H9 (cell line): ENCODE data around the gene RAI1. TPM values are rescaled to one million over a fixed set of nuclear protein-coding genes. Genes with fewer than 3 reads are reported as not detected.

Experiments used
- DNase-seq: peaks from one replicate; pipeline ENCODE4 v3.0.0-alpha.2; 2017
- H2AFZ ChIP-seq: one replicate; pipeline ENCODE4 v1.6.1; 2013; ENCODE audit warnings: mild to moderate bottlenecking, low read length, control low read depth, moderate library complexity
- H2AK5ac ChIP-seq: 2 replicates; pipeline ENCODE4 v1.6.1; 2013; ENCODE audit warnings: low read length, control low read depth, mixed read lengths; ENCODE audit not compliant: insufficient read length
- H2BK120ac ChIP-seq: one replicate; pipeline ENCODE4 v1.6.1; 2013; ENCODE audit warnings: low read depth, mild to moderate bottlenecking, low read length, control low read depth, inconsistent platforms; ENCODE audit not compliant: poor library complexity, severe bottlenecking
- H2BK12ac ChIP-seq: 2 replicates; pipeline ENCODE4 v1.6.1; 2013; ENCODE audit warnings: low read length, control low read depth, mixed read lengths, low read depth; ENCODE audit not compliant: insufficient read length
- H2BK15ac ChIP-seq: 2 replicates; pipeline ENCODE4 v1.6.1; 2013; ENCODE audit warnings: low read depth, low read length, control low read depth
- H2BK20ac ChIP-seq: one replicate; pipeline ENCODE4 v1.6.1; 2013; ENCODE audit warnings: low read depth, mild to moderate bottlenecking, low read length, control low read depth, inconsistent platforms; ENCODE audit not compliant: poor library complexity, severe bottlenecking
- H2BK5ac ChIP-seq: 2 replicates; pipeline ENCODE4 v1.6.1; 2013; ENCODE audit warnings: low read length, control low read depth, mixed read lengths; ENCODE audit not compliant: insufficient read length
- H3K14ac ChIP-seq: 2 replicates; pipeline ENCODE4 v1.6.1; 2013; ENCODE audit warnings: low read length, control low read depth; ENCODE audit not compliant: insufficient read depth
- H3K18ac ChIP-seq: 2 replicates; pipeline ENCODE4 v1.6.1; 2013; ENCODE audit warnings: low read depth, mild to moderate bottlenecking, mixed read lengths, low read length, control low read depth; ENCODE audit not compliant: insufficient read length
- H3K23ac ChIP-seq: 2 replicates; pipeline ENCODE4 v1.6.1; 2013; ENCODE audit warnings: low read length, control low read depth, mixed read lengths, low read depth; ENCODE audit not compliant: insufficient read length
- H3K23me2 ChIP-seq: 2 replicates; pipeline ENCODE4 v1.6.1; 2013; ENCODE audit warnings: low read depth, mild to moderate bottlenecking, mixed read lengths, low read length, control low read depth; ENCODE audit not compliant: insufficient read length, poor library complexity, severe bottlenecking
- H3K27ac ChIP-seq: 2 replicates; pipeline ENCODE4 v1.5.1; 2013; ENCODE audit warnings: low read length, control low read depth, mixed read lengths, low read depth; ENCODE audit not compliant: insufficient read length
- H3K27me3 ChIP-seq: 2 replicates; pipeline ENCODE4 v1.6.1; 2013; ENCODE audit warnings: low read length, control low read depth, inconsistent platforms; ENCODE audit not compliant: insufficient read depth
- H3K4ac ChIP-seq: 2 replicates; pipeline ENCODE4 v1.6.1; 2013; ENCODE audit warnings: low read depth, mild to moderate bottlenecking, control low read depth, inconsistent platforms, low read length, moderate library complexity
- H3K4me1 ChIP-seq: 2 replicates; pipeline ENCODE4 v1.6.1; 2013; ENCODE audit warnings: low read length, control low read depth, inconsistent platforms; ENCODE audit not compliant: insufficient read depth
- H3K4me2 ChIP-seq: 2 replicates; pipeline ENCODE4 v1.6.1; 2013; ENCODE audit warnings: low read length, control low read depth, mixed read lengths; ENCODE audit not compliant: insufficient read length, insufficient read depth
- H3K56ac ChIP-seq: 2 replicates; pipeline ENCODE4 v1.6.1; 2013; ENCODE audit warnings: low read depth, mild to moderate bottlenecking, mixed read lengths, low read length, control low read depth; ENCODE audit not compliant: insufficient read length
- H3K79me1 ChIP-seq: 2 replicates; pipeline ENCODE4 v1.6.1; 2013; ENCODE audit warnings: low read depth, mild to moderate bottlenecking, moderate library complexity, low read length, control low read depth, inconsistent platforms; ENCODE audit not compliant: insufficient read depth, poor library complexity, severe bottlenecking
- H3K79me2 ChIP-seq: 2 replicates; pipeline ENCODE4 v1.6.1; 2013; ENCODE audit warnings: low read length, control low read depth, inconsistent platforms; ENCODE audit not compliant: insufficient read depth
- H3K9ac ChIP-seq: 2 replicates; pipeline ENCODE4 v1.6.1; 2013; ENCODE audit warnings: low read length, control low read depth, mixed read lengths; ENCODE audit not compliant: insufficient read length; ENCODE audit errors: extremely low read depth
- H3K9me3 ChIP-seq: one replicate; pipeline ENCODE4 v1.6.1; 2013; ENCODE audit warnings: low read depth, low read length, inconsistent platforms; ENCODE audit not compliant: control insufficient read depth
- H3T11ph ChIP-seq: one replicate; pipeline ENCODE4 v1.6.1; 2013; ENCODE audit warnings: mild to moderate bottlenecking, low read length, control low read depth, inconsistent platforms
- H4K20me1 ChIP-seq: one replicate; pipeline ENCODE4 v1.6.1; 2013; ENCODE audit not compliant: control insufficient read depth, insufficient read length, insufficient read depth
- H4K5ac ChIP-seq: 2 replicates; pipeline ENCODE4 v1.6.1; 2013; ENCODE audit warnings: low read depth, mild to moderate bottlenecking, mixed read lengths, low read length, control low read depth; ENCODE audit not compliant: insufficient read length
- H4K8ac ChIP-seq: replicated peaks from 2 replicates; pipeline ENCODE4 v1.6.1; 2013; ENCODE audit warnings: low read length, control low read depth, mixed read lengths, low read depth; ENCODE audit not compliant: insufficient read length
- H4K91ac ChIP-seq: 2 replicates; pipeline ENCODE4 v1.6.1; 2013; ENCODE audit warnings: low read depth, mild to moderate bottlenecking, moderate library complexity, mixed read lengths, low read length, control low read depth; ENCODE audit not compliant: insufficient read length
- H3K27ac Mint-ChIP-seq, 3 experiments: 2 replicates in 2 of 3; 3 replicates in 1 of 3; pipeline ENCODE4 v1.8.0; 2020 to 2021; ENCODE audit warnings: mixed read lengths in 3 of 3, mild to moderate bottlenecking in 1 of 3, moderate library complexity in 1 of 3
- H3K27me3 Mint-ChIP-seq: 2 replicates; pipeline ENCODE4 v1.8.0; 2021; ENCODE audit warnings: low read depth, mild to moderate bottlenecking, moderate library complexity, mixed read lengths
- H3K36me3 Mint-ChIP-seq, 3 experiments: 2 replicates in 2 of 3; 3 replicates in 1 of 3; pipeline ENCODE4 v1.8.0; 2020 to 2021; ENCODE audit warnings: low read depth in 3 of 3, mixed read lengths in 3 of 3; ENCODE audit not compliant: insufficient read depth in 1 of 3
- H3K4me1 Mint-ChIP-seq, 2 experiments: 2 replicates each; pipeline ENCODE4 v1.8.0; 2020; ENCODE audit warnings: mixed read lengths in 2 of 2
- H3K4me3 Mint-ChIP-seq, 2 experiments: 2 replicates in 1 of 2; 3 replicates in 1 of 2; pipeline ENCODE4 v1.8.0; 2020 to 2021; ENCODE audit warnings: mild to moderate bottlenecking in 2 of 2, mixed read lengths in 2 of 2, moderate library complexity in 1 of 2
- H3K9me3 Mint-ChIP-seq, 2 experiments: 2 replicates in 1 of 2; 3 replicates in 1 of 2; pipeline ENCODE4 v1.8.0; 2020; ENCODE audit warnings: mild to moderate bottlenecking in 2 of 2, mixed read lengths in 2 of 2, moderate library complexity in 1 of 2
- WGBS: extraction: QIAGEN DNeasy Blood & Tissue Kit; methylation state at CpG from one replicate; pipeline ENCODE4 v1.1.7; 2013; ENCODE audit warnings: missing lambda C conversion rate, low lambda C conversion rate, mixed read lengths; ENCODE audit not compliant: insufficient read length; ENCODE audit errors: extremely low coverage; 5-methylcytosine and 5-hydroxymethylcytosine counted together
- total RNA-seq: library from RNA; stranded (reverse); gene quantifications from 2 replicates; pipeline ENCODE4 v1.2.1, GENCODE V29; 2021
- TF ChIP-seq, protein P1 (sequence below): fragments of 200-600 bp; sonication (generic); conservative IDR thresholded peaks from 3 replicates; pipeline ENCODE4 v1.8.0; 2021; ENCODE audit warnings: antibody characterized with exemption, mild to moderate bottlenecking

The RAI1 gene
- total RNA-seq, 1 experiment from 2014 or later = 1.5 TPM

- Histone ChIP-seq H3K79me2 (no peaks in the 10 kb centered on the region), H3K14ac (no peak overlapping the region; the same call in 1 of the 2 replicates), H3T11ph (no peak overlapping the region), H3K18ac (peak overlapping the region; percentile 36), H3K4me2 (peak overlapping the region; percentile 9), H2BK120ac (no peak overlapping the region), H4K20me1 (no peaks in the 10 kb centered on the region), H4K8ac (no peak overlapping the region), H3K56ac (no peak overlapping the region), H4K91ac (no peak overlapping the region), H2AK5ac (no peak overlapping the region), H3K4me1 (peaks cover 3% of the 10 kb centered on the region; the same call in 1 of the 2 replicates), H2BK20ac (no peak overlapping the region), H3K23ac (no peak overlapping the region), H3K9ac (no peak overlapping the region), H2BK15ac (no peak overlapping the region), H3K79me1 (no peaks in the 10 kb centered on the region), H3K9me3 (no peaks in the 10 kb centered on the region), H2BK5ac (no peak overlapping the region), H3K23me2 (no peaks in the 10 kb centered on the region), H3K27ac (no peak overlapping the region), H2AFZ (no peak overlapping the region), H3K4ac (no peak overlapping the region), H3K27me3 (no peaks in the 10 kb centered on the region; the same call in 1 of the 2 replicates), H4K5ac (no peak overlapping the region), H2BK12ac (no peak overlapping the region)
- H3K36me3 Mint-ChIP-seq = no peaks in the 10 kb centered on the region
- peak overlapping the region; percentile 26 to 75; a peak in 4 of 5 replicates for H3K4me3 Mint-ChIP-seq
- peaks cover 25 to 47% of the 10 kb centered on the region in 2 experiments for H3K4me1 Mint-ChIP-seq
- TF ChIP-seq, protein P1, sequence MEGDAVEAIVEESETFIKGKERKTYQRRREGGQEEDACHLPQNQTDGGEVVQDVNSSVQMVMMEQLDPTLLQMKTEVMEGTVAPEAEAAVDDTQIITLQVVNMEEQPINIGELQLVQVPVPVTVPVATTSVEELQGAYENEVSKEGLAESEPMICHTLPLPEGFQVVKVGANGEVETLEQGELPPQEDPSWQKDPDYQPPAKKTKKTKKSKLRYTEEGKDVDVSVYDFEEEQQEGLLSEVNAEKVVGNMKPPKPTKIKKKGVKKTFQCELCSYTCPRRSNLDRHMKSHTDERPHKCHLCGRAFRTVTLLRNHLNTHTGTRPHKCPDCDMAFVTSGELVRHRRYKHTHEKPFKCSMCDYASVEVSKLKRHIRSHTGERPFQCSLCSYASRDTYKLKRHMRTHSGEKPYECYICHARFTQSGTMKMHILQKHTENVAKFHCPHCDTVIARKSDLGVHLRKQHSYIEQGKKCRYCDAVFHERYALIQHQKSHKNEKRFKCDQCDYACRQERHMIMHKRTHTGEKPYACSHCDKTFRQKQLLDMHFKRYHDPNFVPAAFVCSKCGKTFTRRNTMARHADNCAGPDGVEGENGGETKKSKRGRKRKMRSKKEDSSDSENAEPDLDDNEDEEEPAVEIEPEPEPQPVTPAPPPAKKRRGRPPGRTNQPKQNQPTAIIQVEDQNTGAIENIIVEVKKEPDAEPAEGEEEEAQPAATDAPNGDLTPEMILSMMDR = no peak
- peak; percentile 69 for DNase-seq
- H3K27me3 Mint-ChIP-seq = peaks cover 66% of the 10 kb centered on the region
- H3K9me3 Mint-ChIP-seq = no peaks in the 10 kb centered on the region
- no peak overlapping the region; a peak in 1 of 7 replicates for H3K27ac Mint-ChIP-seq
- WGBS = no CpG with 5 or more reads among the region's 38 CpGs
Observed at GRCh38 chr17:17792551-17793377, 111.5 kb downstream of the RAI1 start.
